VCaP (cell line): ENCODE measurements around the gene AIP.
A peak's percentile ranks its signal among the peaks of the same experiment; 100 is the strongest.

Experiments used
- H3K27ac ChIP-seq: fragments of 450-650 bp; 2 replicates; pipeline ENCODE4 v1.5.1; 2017
- TF ChIP-seq, protein P1 (sequence below): fragments of 450-650 bp; conservative IDR thresholded peaks from 2 replicates; pipeline ENCODE4 v1.5.1; 2017; ENCODE audit warnings: mild to moderate bottlenecking, moderate library complexity

The AIP gene

DNA sequence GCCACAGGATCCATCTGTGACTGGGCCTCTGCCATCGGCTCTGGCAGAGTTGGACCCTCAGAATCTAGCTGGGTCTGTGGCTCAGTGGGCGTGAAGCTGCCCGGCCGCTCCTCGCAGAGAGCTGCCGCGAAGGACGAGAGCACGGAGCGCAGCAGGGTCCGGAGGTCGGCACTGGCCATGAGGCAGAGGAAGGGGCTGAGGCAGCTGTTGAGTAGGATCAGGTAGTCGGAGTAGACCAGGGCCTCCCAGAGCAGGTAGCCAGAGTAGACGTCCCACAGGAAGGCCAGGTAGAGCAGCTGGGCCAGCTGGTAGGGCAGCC, 31.2 kb upstream of the AIP start:
- TF ChIP-seq, protein P1, sequence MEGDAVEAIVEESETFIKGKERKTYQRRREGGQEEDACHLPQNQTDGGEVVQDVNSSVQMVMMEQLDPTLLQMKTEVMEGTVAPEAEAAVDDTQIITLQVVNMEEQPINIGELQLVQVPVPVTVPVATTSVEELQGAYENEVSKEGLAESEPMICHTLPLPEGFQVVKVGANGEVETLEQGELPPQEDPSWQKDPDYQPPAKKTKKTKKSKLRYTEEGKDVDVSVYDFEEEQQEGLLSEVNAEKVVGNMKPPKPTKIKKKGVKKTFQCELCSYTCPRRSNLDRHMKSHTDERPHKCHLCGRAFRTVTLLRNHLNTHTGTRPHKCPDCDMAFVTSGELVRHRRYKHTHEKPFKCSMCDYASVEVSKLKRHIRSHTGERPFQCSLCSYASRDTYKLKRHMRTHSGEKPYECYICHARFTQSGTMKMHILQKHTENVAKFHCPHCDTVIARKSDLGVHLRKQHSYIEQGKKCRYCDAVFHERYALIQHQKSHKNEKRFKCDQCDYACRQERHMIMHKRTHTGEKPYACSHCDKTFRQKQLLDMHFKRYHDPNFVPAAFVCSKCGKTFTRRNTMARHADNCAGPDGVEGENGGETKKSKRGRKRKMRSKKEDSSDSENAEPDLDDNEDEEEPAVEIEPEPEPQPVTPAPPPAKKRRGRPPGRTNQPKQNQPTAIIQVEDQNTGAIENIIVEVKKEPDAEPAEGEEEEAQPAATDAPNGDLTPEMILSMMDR = no peak
- peak overlapping the region; percentile 72 for H3K27ac ChIP-seq

DNA sequence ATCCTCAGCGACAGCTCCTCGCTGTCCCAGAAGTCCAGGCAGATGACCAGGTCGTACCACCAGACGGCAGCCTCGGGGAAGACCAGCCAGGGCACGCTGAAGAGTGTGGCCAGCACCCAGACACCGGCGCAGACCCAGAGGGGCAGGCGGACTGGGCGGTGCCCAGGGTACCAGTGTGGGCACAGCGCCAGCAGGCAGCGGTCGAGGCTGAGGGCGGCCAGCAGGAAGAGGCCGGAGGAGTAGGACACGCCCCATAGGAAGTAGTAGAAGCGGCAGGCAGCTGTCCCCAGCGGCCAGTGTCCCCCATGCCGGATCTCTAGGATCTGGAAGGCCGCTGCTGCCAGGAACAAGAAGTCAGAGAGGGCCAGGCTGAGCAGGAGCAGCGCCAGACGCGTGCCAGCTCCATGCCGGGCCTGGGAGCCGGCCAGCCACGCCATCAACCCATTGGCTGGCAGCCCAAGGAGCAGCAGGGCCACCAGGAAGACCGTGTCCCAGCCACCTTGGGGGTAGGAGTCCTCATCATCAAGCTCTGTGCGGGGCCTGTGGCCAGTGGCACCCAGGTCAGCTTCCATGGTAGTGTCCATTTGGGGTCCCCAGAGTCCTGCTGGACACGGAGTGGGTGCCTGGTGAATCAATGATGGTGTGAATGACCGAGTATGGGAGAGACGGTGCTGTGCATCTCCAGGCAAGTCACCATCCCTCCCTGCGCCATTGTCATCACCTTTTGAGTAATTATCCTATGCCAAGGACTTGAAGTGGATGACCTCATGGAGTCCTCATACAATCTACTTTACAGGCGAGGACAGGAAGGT, 30.5 kb upstream of the AIP start, which contains the start of gene GPR152:
TSS of gene GPR152 (minus strand) at position 589 of the 812 bp plus-strand sequence. CDS start at position 584, 5 bp downstream.
- TF ChIP-seq, protein P1 = peak; percentile 32; the same call in 1 of the 2 replicates
- peak within 1 kb of the TSS; percentile 72 for H3K27ac ChIP-seq

DNA sequence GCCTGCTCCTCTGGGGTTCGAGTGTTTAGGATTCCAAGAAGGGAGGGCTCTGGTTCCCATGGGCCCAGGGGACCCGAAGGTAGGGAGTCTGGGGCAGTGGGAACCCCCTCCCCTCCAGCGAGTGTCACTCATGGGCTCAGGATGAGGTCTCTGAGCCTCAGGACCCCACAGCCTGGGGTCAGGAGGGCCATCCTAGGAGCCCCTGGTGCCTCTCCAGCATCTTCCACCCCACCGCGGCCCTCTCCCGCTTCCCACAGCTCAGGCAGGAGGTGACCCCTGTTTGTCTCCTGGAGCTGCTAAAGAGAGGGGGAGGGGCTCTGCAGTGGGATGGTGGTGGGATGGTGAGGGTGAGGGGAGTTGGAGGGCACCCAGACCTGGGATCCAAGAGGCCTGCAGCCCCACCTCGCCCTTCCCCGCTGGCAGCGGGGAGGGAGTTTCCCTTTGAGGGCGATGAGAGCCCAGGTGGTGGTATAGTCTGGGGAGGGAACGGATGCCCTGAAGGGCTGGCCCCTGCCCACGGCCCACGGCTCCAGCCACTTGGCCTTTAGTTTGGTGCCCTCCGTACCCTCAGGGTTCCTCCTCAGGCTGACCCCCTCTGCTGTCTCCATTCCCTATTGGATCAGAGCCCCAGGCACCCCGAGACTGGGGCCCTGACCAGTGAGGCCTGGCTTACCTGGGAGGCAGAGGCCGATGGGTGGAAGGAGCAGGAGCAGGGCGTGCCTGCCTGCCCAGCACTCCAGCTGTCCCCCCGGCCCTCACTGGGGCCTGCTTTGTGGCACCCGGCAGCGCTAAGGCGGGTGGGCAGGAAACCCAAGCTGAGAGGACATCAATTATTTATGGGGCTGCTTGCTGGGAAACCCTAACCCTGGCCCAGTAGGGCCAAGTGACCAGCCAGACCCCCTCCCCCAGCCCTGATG, 28.8 kb upstream of the AIP start:
- TF ChIP-seq, protein P1 = no peak
- no peak overlapping the region for H3K27ac ChIP-seq

DNA sequence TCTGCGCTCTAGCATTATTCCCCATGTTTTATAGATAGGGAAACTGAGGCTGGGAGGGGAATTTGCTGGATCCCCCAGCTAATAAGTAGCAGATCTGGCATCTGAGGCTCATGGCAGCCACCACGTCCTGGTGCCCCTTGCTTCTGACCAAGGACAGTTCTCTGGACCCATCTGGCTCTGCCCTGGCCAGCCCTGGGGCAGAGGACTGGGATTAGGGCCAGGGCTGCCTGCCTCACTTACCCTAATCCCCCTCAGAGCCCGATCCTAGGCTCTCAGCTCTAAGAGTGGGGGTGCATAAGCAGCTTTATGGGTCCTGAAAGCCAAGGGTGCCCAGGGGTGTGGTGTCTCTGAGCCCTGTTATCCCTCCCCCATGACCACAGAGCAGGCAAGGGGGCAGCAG, 27.8 kb upstream of the AIP start, which contains the start of gene CABP4:
TSS of gene CABP4 (plus strand) at position 301 of the 400 bp plus-strand sequence. CDS start at position 371, 70 bp downstream.
- no peak within 1 kb of the TSS for H3K27ac ChIP-seq
- TF ChIP-seq, protein P1 = no peak

DNA sequence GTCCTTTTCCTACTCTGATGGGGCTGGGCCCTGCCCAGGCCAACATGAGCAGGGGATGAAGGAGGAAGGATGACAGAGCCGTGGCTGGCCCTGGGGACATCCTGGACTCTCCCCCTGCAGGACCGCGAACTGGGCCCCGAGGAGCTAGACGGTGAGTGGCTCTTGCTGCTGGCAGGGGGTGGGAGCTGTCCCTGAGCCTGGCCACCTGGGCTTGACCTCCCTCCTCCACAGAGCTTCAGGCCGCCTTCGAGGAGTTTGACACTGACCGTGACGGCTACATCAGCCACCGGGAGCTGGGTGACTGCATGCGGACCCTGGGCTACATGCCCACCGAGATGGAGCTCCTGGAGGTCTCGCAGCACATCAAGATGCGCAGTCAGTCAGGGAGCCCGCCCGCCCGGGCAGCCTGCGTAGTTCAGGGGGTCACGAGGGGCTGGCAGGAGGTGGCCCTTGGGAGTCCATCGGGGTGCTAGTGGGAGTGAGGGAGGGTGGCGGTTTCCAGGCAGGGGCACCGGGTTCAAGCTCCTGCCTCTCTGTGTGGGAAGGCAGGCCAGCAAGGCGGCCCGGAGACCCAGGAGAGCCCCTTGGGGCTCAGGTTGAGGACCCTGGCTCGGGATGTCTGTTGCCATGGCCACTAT, 26.6 kb upstream of the AIP start:
- H3K27ac ChIP-seq = no peak overlapping the region
- TF ChIP-seq, protein P1 = no peak

DNA sequence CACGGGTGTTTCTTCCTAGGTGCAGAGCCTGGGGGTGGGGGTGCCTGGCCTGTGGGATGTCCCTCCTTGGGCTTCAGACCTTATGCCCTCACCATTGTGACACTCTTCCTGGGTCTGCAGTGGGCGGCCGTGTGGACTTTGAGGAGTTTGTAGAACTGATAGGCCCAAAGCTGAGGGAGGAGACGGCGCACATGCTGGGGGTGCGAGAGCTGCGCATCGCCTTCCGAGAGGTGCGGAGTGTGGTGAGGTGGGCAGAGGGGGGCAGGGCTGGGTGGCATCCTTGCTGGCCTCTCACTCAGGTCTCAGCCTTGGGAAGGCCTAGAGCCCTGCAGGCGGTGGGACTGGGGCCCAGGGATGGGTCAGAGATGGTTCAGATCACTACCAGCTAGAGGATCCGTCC, 25.4 kb upstream of the AIP start:
- TF ChIP-seq, protein P1 = no peak
- H3K27ac ChIP-seq = no peak overlapping the region

DNA sequence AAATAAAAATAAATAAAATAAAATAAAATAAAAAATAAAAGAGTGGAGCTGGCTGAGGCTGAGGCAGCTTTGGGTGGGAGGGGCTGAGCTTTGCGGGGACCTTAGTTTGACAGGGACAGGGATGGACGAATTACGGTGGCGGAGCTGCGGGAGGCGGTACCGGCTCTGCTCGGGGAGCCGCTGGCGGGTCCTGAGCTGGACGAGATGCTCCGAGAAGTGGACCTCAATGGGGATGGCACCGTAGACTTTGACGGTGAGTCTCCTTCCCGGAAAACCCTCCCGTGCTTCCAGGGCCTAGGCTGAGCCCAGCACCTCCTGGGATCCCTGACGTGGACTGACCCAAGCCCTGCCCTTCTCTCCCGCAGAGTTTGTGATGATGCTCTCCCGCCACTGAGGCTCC, 24.6 kb upstream of the AIP start:
- no peak overlapping the region for H3K27ac ChIP-seq
- TF ChIP-seq, protein P1 = no peak
